Esophagus squamous epithelium (tissue), 5 donors: ENCODE measurements around the gene ZHX3. TPM values are rescaled to one million over a fixed set of nuclear protein-coding genes. Genes with fewer than 3 reads are reported as not detected.
A peak's percentile ranks its signal among the peaks of the same experiment; 100 is the strongest.
"Not testable (repeated sequence)": the region's sequence is repeated elsewhere in the genome, so short reads cannot be mapped to it uniquely, and the experiment has no call there.

ENCODE experiments used
- DNase-seq: peaks from one replicate; lab custom pipeline; 2025; lab: John Stamatoyannopoulos, UW
- H3K27ac ChIP-seq, 4 donors: fragments of 200-600 bp; sonication (generic); one replicate each; pipeline ENCODE4 v1.5.1; 2016 to 2019; ENCODE audit warnings: mild to moderate bottlenecking in 1 of 4
- H3K27me3 ChIP-seq, 4 donors: fragments of 200-600 bp; sonication (generic); 1 replicate in 3 of 4; 2 replicates in 1 of 4; pipeline versions ENCODE4 v1.5.1 to v1.6.0; 2017 to 2021; ENCODE audit warnings: antibody characterized with exemption in 1 of 4
- H3K36me3 ChIP-seq, 3 donors: fragments of 200-600 bp; sonication (generic); one replicate each; pipeline ENCODE4 v1.5.1; 2016 to 2019
- H3K4me1 ChIP-seq, 3 donors: fragments of 200-600 bp; sonication (generic); one replicate each; pipeline ENCODE4 v1.5.1; 2017 to 2019
- H3K4me3 ChIP-seq, 4 donors: fragments of 200-600 bp; sonication (generic); 1 replicate in 3 of 4; 2 replicates in 1 of 4; pipeline ENCODE4 v1.5.1; 2016 to 2019; ENCODE audit warnings: mild to moderate bottlenecking in 2 of 4, moderate library complexity in 1 of 4
- H3K9me3 ChIP-seq, 3 donors: fragments of 200-600 bp; sonication (generic); one replicate each; pipeline ENCODE4 v1.5.1; 2016 to 2019
- POLR2A ChIP-seq, 4 donors: fragments of 450-650 bp; IDR thresholded peaks; one replicate each; pipeline ENCODE4 v1.6.1; 2017; ENCODE audit warnings: antibody characterized with exemption in 4 of 4, mild to moderate bottlenecking in 4 of 4, moderate library complexity in 3 of 4
- WGBS, 2 donors: methylation state at CpG; one replicate each; pipeline ENCODE4 v1.1.5; 2018; 5-methylcytosine and 5-hydroxymethylcytosine counted together
- intact Hi-C: fragments of 100-400 bp; cut with DNase I; formaldehyde crosslinking; loops from one replicate; pipeline ENCODE4 v1.15.0; 2022
- total RNA-seq, 4 donors: library from RNA; depleted of rRNA; stranded (reverse); fragments of >200 nt; gene quantifications; one replicate each; pipeline ENCODE4 v1.1.0, GENCODE V29; 2016
- TF ChIP-seq, protein P1 (sequence below), 6 experiments: fragments of 450-650 bp in 4 of 6; fragments of 200-600 bp in 2 of 6; sonication (generic) in 2 of 6; IDR thresholded peaks; one replicate each; pipeline ENCODE4 v1.5.1; 2016 to 2019; ENCODE audit warnings: antibody characterized with exemption in 6 of 6, mild to moderate bottlenecking in 4 of 6, moderate library complexity in 4 of 6
- donor health status: DM: yes; HTN: yes; CAD: no.

Gene ZHX3
- total RNA-seq, 4 donors from 2014 or later: 13.6 to 30.3 (median 15.5) TPM

GRCh38 chr20:41316051-41316450, 1.5 kb downstream of the ZHX3 start:
- H3K27ac ChIP-seq: peak overlapping the region; percentile 92 to 97 (median 94)
- 78 to 80% methylated on average over 6 of the region's 6 CpGs for WGBS, 2 donors

GRCh38 chr20:41314386-41314785, 3.1 kb downstream of the ZHX3 start:
- intact Hi-C loops: loop anchor here (10.0 kb wide), 1 partner anchor 70 kb away; no protein-coding TSS in a partner anchor
- WGBS, 2 donors: 66 to 68% methylated on average over 2 of the region's 2 CpGs
- Histone ChIP-seq H3K27ac (peak overlapping the region in 3 of 4 donors; percentile 85 to 94 (median 92)), H3K27me3 (no peaks in the 10 kb centered on the region), H3K9me3 (no peaks in the 10 kb centered on the region), H3K4me3 (no peak overlapping the region), H3K36me3 (peaks cover 0 to 6% (median 6%) of the 10 kb centered on the region in 3 donors), H3K4me1 (peaks cover 9 to 45% (median 19%) of the 10 kb centered on the region in 3 donors)
- no peak for DNase-seq
- no peak for TF ChIP-seq POLR2A (IDR thresholded peaks at IDR 0.05)
- TF ChIP-seq, protein P1, sequence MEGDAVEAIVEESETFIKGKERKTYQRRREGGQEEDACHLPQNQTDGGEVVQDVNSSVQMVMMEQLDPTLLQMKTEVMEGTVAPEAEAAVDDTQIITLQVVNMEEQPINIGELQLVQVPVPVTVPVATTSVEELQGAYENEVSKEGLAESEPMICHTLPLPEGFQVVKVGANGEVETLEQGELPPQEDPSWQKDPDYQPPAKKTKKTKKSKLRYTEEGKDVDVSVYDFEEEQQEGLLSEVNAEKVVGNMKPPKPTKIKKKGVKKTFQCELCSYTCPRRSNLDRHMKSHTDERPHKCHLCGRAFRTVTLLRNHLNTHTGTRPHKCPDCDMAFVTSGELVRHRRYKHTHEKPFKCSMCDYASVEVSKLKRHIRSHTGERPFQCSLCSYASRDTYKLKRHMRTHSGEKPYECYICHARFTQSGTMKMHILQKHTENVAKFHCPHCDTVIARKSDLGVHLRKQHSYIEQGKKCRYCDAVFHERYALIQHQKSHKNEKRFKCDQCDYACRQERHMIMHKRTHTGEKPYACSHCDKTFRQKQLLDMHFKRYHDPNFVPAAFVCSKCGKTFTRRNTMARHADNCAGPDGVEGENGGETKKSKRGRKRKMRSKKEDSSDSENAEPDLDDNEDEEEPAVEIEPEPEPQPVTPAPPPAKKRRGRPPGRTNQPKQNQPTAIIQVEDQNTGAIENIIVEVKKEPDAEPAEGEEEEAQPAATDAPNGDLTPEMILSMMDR (IDR thresholded peaks at IDR 0.05): no peak

More at GRCh38 chr20:41316051-41316450, 1.5 kb downstream of the ZHX3 start:
- H3K4me3 ChIP-seq: peak overlapping the region in 3 of 4 donors; percentile 75 to 94 (median 86)
- peaks cover 0 to 6% (median 6%) of the 10 kb centered on the region in 3 donors for H3K36me3 ChIP-seq
- no peaks in the 10 kb centered on the region for H3K27me3 ChIP-seq
- H3K4me1 ChIP-seq: peaks cover 9 to 44% (median 10%) of the 10 kb centered on the region in 3 donors
- intact Hi-C loops: loop anchor here (10.0 kb wide), 1 partner anchor 71 kb away; no protein-coding TSS in a partner anchor
- no peaks in the 10 kb centered on the region for H3K9me3 ChIP-seq
- DNase-seq: no peak
- TF ChIP-seq, protein P1 (IDR thresholded peaks at IDR 0.05): no peak
- TF ChIP-seq POLR2A (IDR thresholded peaks at IDR 0.05): no peak

DNA sequence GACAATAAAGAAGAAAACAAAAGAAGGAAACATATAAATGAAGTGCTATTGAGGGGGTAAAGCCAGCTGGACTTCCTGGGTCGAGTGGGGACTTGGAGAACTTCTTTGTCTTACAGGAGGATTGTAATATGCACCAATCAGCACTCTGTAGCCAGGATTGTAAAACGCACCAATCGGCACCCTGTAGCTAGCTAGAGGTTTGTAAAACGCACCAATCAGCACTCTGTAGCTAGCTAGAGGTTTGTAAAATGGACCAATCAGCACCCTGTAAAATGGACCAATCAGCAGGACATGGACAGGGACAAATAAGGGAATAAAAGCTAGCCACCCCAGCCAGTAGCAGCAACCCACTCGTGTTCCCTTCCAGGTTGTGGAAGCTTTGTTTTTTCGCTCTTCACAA, 5.5 kb downstream of the ZHX3 start:
- not testable (repeated sequence) for DNase-seq, H3K27me3 ChIP-seq

DNA sequence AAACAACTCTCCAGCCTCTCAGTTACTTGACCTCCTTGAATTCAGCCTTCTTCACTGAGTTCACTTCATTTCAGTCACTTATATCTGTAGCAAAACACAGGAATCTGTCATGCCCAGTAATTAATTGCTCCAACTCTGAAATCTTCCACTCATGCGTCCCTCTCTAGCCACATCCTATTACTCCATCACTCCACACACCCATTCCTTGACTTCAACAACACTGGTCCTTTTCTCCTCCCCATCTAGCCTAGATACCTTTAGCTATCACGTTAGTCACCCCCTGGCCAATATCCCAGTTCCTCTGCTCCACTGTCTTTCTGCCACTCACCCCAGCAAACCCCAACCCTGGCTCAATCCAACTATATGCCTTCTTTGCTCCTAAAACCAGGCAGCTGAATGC, 7.7 kb downstream of the ZHX3 start:
- intact Hi-C loops: loop anchor here (10.0 kb wide), 1 partner anchor 65 kb away; no protein-coding TSS in a partner anchor

More for the DNA sequence above, 5.5 kb downstream of the ZHX3 start:
- H3K27ac ChIP-seq, H3K9me3 ChIP-seq, H3K36me3 ChIP-seq, H3K4me3 ChIP-seq: not testable (repeated sequence)
- peaks cover 9 to 52% (median 27%) of the 10 kb centered on the region in 3 donors for H3K4me1 ChIP-seq
- intact Hi-C loops: loop anchor here (10.0 kb wide), 1 partner anchor 67 kb away; no protein-coding TSS in a partner anchor
- 82 to 89% methylated on average over 6 of the region's 6 CpGs for WGBS, 2 donors

DNA sequence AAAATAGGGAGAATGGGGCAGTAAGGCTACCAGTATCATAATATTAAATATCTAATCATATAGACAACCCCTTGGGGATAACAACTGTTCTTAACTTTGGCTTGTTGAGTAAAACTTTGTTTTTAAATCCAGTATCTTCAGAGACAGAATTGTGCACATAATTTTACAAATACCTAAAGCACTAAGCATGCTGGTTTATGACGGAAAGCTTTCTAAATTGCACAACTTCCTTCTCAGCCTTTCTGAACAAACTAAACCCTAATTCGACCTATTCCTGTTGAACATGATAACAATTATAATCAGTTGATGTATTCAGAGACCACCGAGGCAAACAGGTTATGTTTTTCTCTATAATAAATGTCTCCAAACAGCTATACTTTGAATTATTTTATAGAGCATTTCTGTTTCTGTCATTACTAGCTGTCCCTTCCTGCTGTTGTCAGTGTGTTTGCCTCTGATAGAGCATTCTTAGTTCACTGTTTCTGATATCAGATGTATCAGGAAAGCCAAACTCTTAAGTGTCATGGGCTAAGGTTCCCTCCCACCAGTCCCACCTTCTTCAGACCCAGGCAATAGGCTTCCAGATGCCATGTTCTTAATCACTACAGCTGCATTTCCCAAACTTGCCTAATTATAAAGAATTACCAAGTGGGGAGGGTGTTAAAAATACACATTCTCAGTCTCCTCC, 8.7 kb downstream of the ZHX3 start:
- peak overlapping the region; percentile 3 to 82 (median 49) for H3K27ac ChIP-seq
- 52 to 62% methylated on average over 3 of the region's 3 CpGs for WGBS, 2 donors

More for the DNA sequence above, 7.7 kb downstream of the ZHX3 start:
- H3K27ac ChIP-seq: peak overlapping the region in 1 of 4 donors; percentile 82
- H3K4me3 ChIP-seq: no peak overlapping the region
- TF ChIP-seq, protein P1 (IDR thresholded peaks at IDR 0.05): no peak
- TF ChIP-seq POLR2A (IDR thresholded peaks at IDR 0.05): no peak
- no peak for DNase-seq
- no peaks in the 10 kb centered on the region for H3K9me3 ChIP-seq
- WGBS, 2 donors: 44 to 56% methylated on average over 2 of the region's 2 CpGs
- peaks cover 0 to 6% (median 6%) of the 10 kb centered on the region in 3 donors for H3K36me3 ChIP-seq
- H3K4me1 ChIP-seq: peaks cover 0 to 33% (median 25%) of the 10 kb centered on the region in 3 donors
- no peaks in the 10 kb centered on the region for H3K27me3 ChIP-seq

More for the DNA sequence above, 8.7 kb downstream of the ZHX3 start:
- no peak for TF ChIP-seq POLR2A (IDR thresholded peaks at IDR 0.05)
- TF ChIP-seq, protein P1 (IDR thresholded peaks at IDR 0.05): no peak
- intact Hi-C loops: no loop called here
- Histone ChIP-seq H3K36me3 (peaks cover 0 to 6% (median 6%) of the 10 kb centered on the region in 3 donors), H3K4me1 (peaks cover 0 to 34% (median 26%) of the 10 kb centered on the region in 3 donors), H3K4me3 (no peak overlapping the region), H3K9me3 (no peaks in the 10 kb centered on the region), H3K27me3 (no peaks in the 10 kb centered on the region)
- no peak for DNase-seq
